H9 (cell line): ENCODE results near the gene SUMF1. TPM values are rescaled to one million over a fixed set of nuclear protein-coding genes. Genes with fewer than 3 reads are reported as not detected.

Experiments used
- DNase-seq: peaks from one replicate; pipeline ENCODE4 v3.0.0-alpha.2; 2017
- H2AFZ ChIP-seq: one replicate; pipeline ENCODE4 v1.6.1; 2013; ENCODE audit warnings: mild to moderate bottlenecking, low read length, control low read depth, moderate library complexity
- H2AK5ac ChIP-seq: 2 replicates; pipeline ENCODE4 v1.6.1; 2013; ENCODE audit warnings: low read length, control low read depth, mixed read lengths; ENCODE audit not compliant: insufficient read length
- H2BK120ac ChIP-seq: one replicate; pipeline ENCODE4 v1.6.1; 2013; ENCODE audit warnings: low read depth, mild to moderate bottlenecking, low read length, control low read depth, inconsistent platforms; ENCODE audit not compliant: poor library complexity, severe bottlenecking
- H2BK12ac ChIP-seq: 2 replicates; pipeline ENCODE4 v1.6.1; 2013; ENCODE audit warnings: low read length, control low read depth, mixed read lengths, low read depth; ENCODE audit not compliant: insufficient read length
- H2BK15ac ChIP-seq: 2 replicates; pipeline ENCODE4 v1.6.1; 2013; ENCODE audit warnings: low read depth, low read length, control low read depth
- H2BK20ac ChIP-seq: one replicate; pipeline ENCODE4 v1.6.1; 2013; ENCODE audit warnings: low read depth, mild to moderate bottlenecking, low read length, control low read depth, inconsistent platforms; ENCODE audit not compliant: poor library complexity, severe bottlenecking
- H2BK5ac ChIP-seq: 2 replicates; pipeline ENCODE4 v1.6.1; 2013; ENCODE audit warnings: low read length, control low read depth, mixed read lengths; ENCODE audit not compliant: insufficient read length
- H3K14ac ChIP-seq: 2 replicates; pipeline ENCODE4 v1.6.1; 2013; ENCODE audit warnings: low read length, control low read depth; ENCODE audit not compliant: insufficient read depth
- H3K18ac ChIP-seq: 2 replicates; pipeline ENCODE4 v1.6.1; 2013; ENCODE audit warnings: low read depth, mild to moderate bottlenecking, mixed read lengths, low read length, control low read depth; ENCODE audit not compliant: insufficient read length
- H3K23ac ChIP-seq: 2 replicates; pipeline ENCODE4 v1.6.1; 2013; ENCODE audit warnings: low read length, control low read depth, mixed read lengths, low read depth; ENCODE audit not compliant: insufficient read length
- H3K23me2 ChIP-seq: 2 replicates; pipeline ENCODE4 v1.6.1; 2013; ENCODE audit warnings: low read depth, mild to moderate bottlenecking, mixed read lengths, low read length, control low read depth; ENCODE audit not compliant: insufficient read length, poor library complexity, severe bottlenecking
- H3K27ac ChIP-seq: 2 replicates; pipeline ENCODE4 v1.5.1; 2013; ENCODE audit warnings: low read length, control low read depth, mixed read lengths, low read depth; ENCODE audit not compliant: insufficient read length
- H3K27me3 ChIP-seq: 2 replicates; pipeline ENCODE4 v1.6.1; 2013; ENCODE audit warnings: low read length, control low read depth, inconsistent platforms; ENCODE audit not compliant: insufficient read depth
- H3K4ac ChIP-seq: 2 replicates; pipeline ENCODE4 v1.6.1; 2013; ENCODE audit warnings: low read depth, mild to moderate bottlenecking, control low read depth, inconsistent platforms, low read length, moderate library complexity
- H3K4me1 ChIP-seq: 2 replicates; pipeline ENCODE4 v1.6.1; 2013; ENCODE audit warnings: low read length, control low read depth, inconsistent platforms; ENCODE audit not compliant: insufficient read depth
- H3K4me2 ChIP-seq: 2 replicates; pipeline ENCODE4 v1.6.1; 2013; ENCODE audit warnings: low read length, control low read depth, mixed read lengths; ENCODE audit not compliant: insufficient read length, insufficient read depth
- H3K56ac ChIP-seq: 2 replicates; pipeline ENCODE4 v1.6.1; 2013; ENCODE audit warnings: low read depth, mild to moderate bottlenecking, mixed read lengths, low read length, control low read depth; ENCODE audit not compliant: insufficient read length
- H3K79me1 ChIP-seq: 2 replicates; pipeline ENCODE4 v1.6.1; 2013; ENCODE audit warnings: low read depth, mild to moderate bottlenecking, moderate library complexity, low read length, control low read depth, inconsistent platforms; ENCODE audit not compliant: insufficient read depth, poor library complexity, severe bottlenecking
- H3K79me2 ChIP-seq: 2 replicates; pipeline ENCODE4 v1.6.1; 2013; ENCODE audit warnings: low read length, control low read depth, inconsistent platforms; ENCODE audit not compliant: insufficient read depth
- H3K9ac ChIP-seq: 2 replicates; pipeline ENCODE4 v1.6.1; 2013; ENCODE audit warnings: low read length, control low read depth, mixed read lengths; ENCODE audit not compliant: insufficient read length; ENCODE audit errors: extremely low read depth
- H3K9me3 ChIP-seq: one replicate; pipeline ENCODE4 v1.6.1; 2013; ENCODE audit warnings: low read depth, low read length, inconsistent platforms; ENCODE audit not compliant: control insufficient read depth
- H3T11ph ChIP-seq: one replicate; pipeline ENCODE4 v1.6.1; 2013; ENCODE audit warnings: mild to moderate bottlenecking, low read length, control low read depth, inconsistent platforms
- H4K20me1 ChIP-seq: one replicate; pipeline ENCODE4 v1.6.1; 2013; ENCODE audit not compliant: control insufficient read depth, insufficient read length, insufficient read depth
- H4K5ac ChIP-seq: 2 replicates; pipeline ENCODE4 v1.6.1; 2013; ENCODE audit warnings: low read depth, mild to moderate bottlenecking, mixed read lengths, low read length, control low read depth; ENCODE audit not compliant: insufficient read length
- H4K8ac ChIP-seq: replicated peaks from 2 replicates; pipeline ENCODE4 v1.6.1; 2013; ENCODE audit warnings: low read length, control low read depth, mixed read lengths, low read depth; ENCODE audit not compliant: insufficient read length
- H4K91ac ChIP-seq: 2 replicates; pipeline ENCODE4 v1.6.1; 2013; ENCODE audit warnings: low read depth, mild to moderate bottlenecking, moderate library complexity, mixed read lengths, low read length, control low read depth; ENCODE audit not compliant: insufficient read length
- H3K27ac Mint-ChIP-seq, 3 experiments: 2 replicates in 2 of 3; 3 replicates in 1 of 3; pipeline ENCODE4 v1.8.0; 2020 to 2021; ENCODE audit warnings: mixed read lengths in 3 of 3, mild to moderate bottlenecking in 1 of 3, moderate library complexity in 1 of 3
- H3K27me3 Mint-ChIP-seq: 2 replicates; pipeline ENCODE4 v1.8.0; 2021; ENCODE audit warnings: low read depth, mild to moderate bottlenecking, moderate library complexity, mixed read lengths
- H3K36me3 Mint-ChIP-seq, 3 experiments: 2 replicates in 2 of 3; 3 replicates in 1 of 3; pipeline ENCODE4 v1.8.0; 2020 to 2021; ENCODE audit warnings: low read depth in 3 of 3, mixed read lengths in 3 of 3; ENCODE audit not compliant: insufficient read depth in 1 of 3
- H3K4me1 Mint-ChIP-seq, 2 experiments: 2 replicates each; pipeline ENCODE4 v1.8.0; 2020; ENCODE audit warnings: mixed read lengths in 2 of 2
- H3K4me3 Mint-ChIP-seq, 2 experiments: 2 replicates in 1 of 2; 3 replicates in 1 of 2; pipeline ENCODE4 v1.8.0; 2020 to 2021; ENCODE audit warnings: mild to moderate bottlenecking in 2 of 2, mixed read lengths in 2 of 2, moderate library complexity in 1 of 2
- H3K9me3 Mint-ChIP-seq, 2 experiments: 2 replicates in 1 of 2; 3 replicates in 1 of 2; pipeline ENCODE4 v1.8.0; 2020; ENCODE audit warnings: mild to moderate bottlenecking in 2 of 2, mixed read lengths in 2 of 2, moderate library complexity in 1 of 2
- CTCF ChIP-seq: fragments of 200-600 bp; sonication (generic); conservative IDR thresholded peaks from 3 replicates; pipeline ENCODE4 v1.8.0; 2021; ENCODE audit warnings: antibody characterized with exemption, mild to moderate bottlenecking
- WGBS: extraction: QIAGEN DNeasy Blood & Tissue Kit; methylation state at CpG from one replicate; pipeline ENCODE4 v1.1.7; 2013; ENCODE audit warnings: missing lambda C conversion rate, low lambda C conversion rate, mixed read lengths; ENCODE audit not compliant: insufficient read length; ENCODE audit errors: extremely low coverage; 5-methylcytosine and 5-hydroxymethylcytosine counted together
- total RNA-seq: library from RNA; stranded (reverse); gene quantifications from 2 replicates; pipeline ENCODE4 v1.2.1, GENCODE V29; 2021

SUMF1 gene
- total RNA-seq, 1 experiment from 2014 or later, result 9.5 TPM

- Mint-ChIP-seq H3K27ac (no peak overlapping the region), H3K9me3 (no peaks in the 10 kb centered on the region), H3K36me3 (no peaks in the 10 kb centered on the region; a peak in 1 of 7 replicates), H3K4me1 (peaks cover 3 to 7% of the 10 kb centered on the region in 2 experiments), H3K4me3 (no peak overlapping the region), H3K27me3 (no peaks in the 10 kb centered on the region)
- H2BK120ac ChIP-seq, result no peak overlapping the region
- H4K20me1 ChIP-seq, result no peaks in the 10 kb centered on the region
- no peak overlapping the region for H2AFZ ChIP-seq
- H3K14ac ChIP-seq, result no peak overlapping the region
- H3K18ac ChIP-seq, result no peak overlapping the region
- peaks cover 3% of the 10 kb centered on the region for H3K23me2 ChIP-seq
- H3K4me1 ChIP-seq, result no peaks in the 10 kb centered on the region
- no peak overlapping the region for H2BK12ac ChIP-seq
- no peak overlapping the region for H4K5ac ChIP-seq
- no peak overlapping the region for H4K91ac ChIP-seq
- H3K27me3 ChIP-seq, result no peaks in the 10 kb centered on the region
- H2BK15ac ChIP-seq, result no peak overlapping the region
- no peak overlapping the region for H3K4ac ChIP-seq
- H3K9me3 ChIP-seq, result no peaks in the 10 kb centered on the region
- no peak overlapping the region for H3T11ph ChIP-seq
- H3K23ac ChIP-seq, result no peak overlapping the region
- H4K8ac ChIP-seq, result no peak overlapping the region
- no peak overlapping the region for H2AK5ac ChIP-seq
- H3K9ac ChIP-seq, result no peak overlapping the region
- no peak overlapping the region for H2BK5ac ChIP-seq
- H3K56ac ChIP-seq, result no peak overlapping the region
- WGBS, result no CpG with 5 or more reads among the region's 3 CpGs
- H3K79me2 ChIP-seq, result no peaks in the 10 kb centered on the region
- TF ChIP-seq CTCF, result no peak
- no peak overlapping the region for H2BK20ac ChIP-seq
- no peak for DNase-seq
- no peaks in the 10 kb centered on the region for H3K79me1 ChIP-seq
- H3K27ac ChIP-seq, result no peak overlapping the region
- H3K4me2 ChIP-seq, result no peak overlapping the region
Measured at GRCh38 chr3:4462369-4463040, 4.6 kb downstream of the SUMF1 start.
